HG02588 (cell line): ENCODE results near the gene RNF14.
A peak's percentile ranks its signal among the peaks of the same experiment; 100 is the strongest.
"Not testable (repeated sequence)": the region's sequence is repeated elsewhere in the genome, so short reads cannot be mapped to it uniquely, and the experiment has no call there.

Experiments
- ATAC-seq: cut with Tn5 transposase; IDR thresholded peaks from one replicate; pipeline ENCODE4 v1.9.1; 2021; ENCODE audit warnings: mild to moderate bottlenecking, moderate library complexity; ENCODE audit not compliant: unreplicated experiment

Gene RNF14

DNA sequence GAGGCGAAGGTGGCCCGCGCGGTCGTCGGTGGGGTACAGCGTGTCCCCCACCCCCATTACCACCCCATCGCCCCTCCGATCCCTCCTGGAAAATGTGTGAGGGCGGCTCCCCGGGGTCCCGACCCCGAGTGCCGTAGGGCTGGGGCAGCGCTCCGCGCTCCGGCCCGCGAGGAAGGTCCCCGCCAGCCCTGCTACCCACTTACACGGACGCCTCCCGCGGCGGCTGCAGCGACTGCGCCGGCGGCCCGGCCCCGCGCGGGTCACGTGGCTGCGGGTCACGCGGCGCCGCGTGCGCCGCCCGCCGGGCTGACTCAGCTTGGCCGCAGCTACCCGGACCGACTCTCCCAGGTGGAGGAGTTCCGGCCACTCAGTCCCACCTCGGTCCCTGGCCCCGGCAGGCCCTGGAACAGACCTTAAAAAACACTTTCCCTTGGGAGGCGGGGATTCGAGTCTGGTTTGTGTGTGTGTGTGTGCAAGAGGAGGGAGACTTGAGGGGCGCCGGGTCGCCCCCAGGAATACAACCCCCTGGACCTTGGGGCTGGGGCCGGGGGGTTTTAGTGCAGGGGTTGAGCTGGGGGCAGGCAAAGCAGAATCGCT lies 44.0 kb downstream of the RNF14 start, which contains the start of gene GNPDA1:
Gene GNPDA1 (minus strand): TSS at position 236 of the 597 bp plus-strand sequence. CDS start 992 bp downstream, outside the sequence.
- peak; percentile 76 for ATAC-seq

DNA sequence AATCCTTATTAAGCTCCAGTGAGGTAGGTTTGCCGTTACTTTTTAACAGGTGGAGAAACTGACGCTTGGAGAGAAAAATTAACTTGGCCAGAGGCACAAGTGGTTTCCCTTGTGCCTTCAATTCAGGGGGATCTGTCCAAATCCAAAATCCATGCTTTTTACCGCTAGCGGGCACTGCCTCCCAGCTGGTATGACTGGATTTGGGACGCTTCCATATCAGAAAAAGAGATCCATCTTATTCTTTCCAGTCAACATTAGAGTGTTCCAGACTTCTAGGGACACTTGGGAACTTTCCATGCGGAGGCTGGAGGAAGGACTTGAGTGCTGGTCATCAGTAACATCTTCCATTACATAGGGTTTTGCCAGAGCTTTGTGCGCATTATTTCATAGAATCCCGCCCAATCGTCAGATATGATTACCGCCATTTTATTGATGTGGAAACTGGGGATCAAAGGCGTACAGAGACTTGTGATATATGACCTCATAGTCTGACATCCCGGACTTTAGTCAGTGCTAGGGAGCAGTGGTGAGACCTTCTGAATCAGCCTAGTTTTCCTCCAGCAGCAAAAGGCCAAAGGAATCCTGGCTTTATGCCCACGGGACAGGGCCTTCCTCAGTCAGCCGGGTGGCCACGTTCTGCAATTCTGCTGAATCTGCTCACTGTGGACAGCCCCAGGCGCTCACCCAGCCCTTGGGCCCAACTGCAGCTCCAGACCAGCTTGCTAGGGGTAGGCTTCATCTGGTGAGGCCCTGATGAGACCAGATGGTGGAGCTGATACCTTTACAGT lies 45.0 kb downstream of the RNF14 start:
- ATAC-seq: no peak

DNA sequence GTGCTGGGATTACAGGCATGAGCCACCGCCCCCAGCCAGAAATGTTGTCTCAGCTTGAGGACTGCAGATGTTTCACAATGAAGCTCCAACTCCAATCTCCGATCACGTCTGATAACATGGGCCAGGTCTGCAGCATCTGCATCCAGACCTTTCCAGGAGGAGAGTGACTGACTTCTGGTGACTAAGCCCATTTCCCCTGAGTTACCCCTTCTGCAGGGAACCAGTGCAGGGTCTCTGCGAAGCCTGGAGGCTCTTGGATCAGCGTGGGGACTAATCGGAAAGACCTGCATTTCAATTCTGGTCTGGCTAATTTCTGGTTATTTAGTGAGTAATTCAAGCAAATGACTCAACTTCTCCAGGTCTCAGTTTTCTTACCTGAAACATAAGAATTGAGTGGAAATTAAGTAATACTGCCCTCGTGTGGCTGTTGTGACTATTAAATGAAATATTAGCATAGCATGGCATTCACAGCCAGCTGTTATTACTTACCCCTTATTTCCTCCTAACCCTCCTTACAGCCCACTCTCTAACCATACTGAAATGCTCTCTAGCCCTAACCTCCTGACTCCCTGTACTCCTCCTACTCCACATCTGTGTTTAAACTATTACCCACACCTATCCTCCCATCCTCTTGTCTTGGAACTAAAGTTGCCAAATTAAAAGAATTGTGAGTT lies 46.1 kb downstream of the RNF14 start:
- ATAC-seq: no peak

DNA sequence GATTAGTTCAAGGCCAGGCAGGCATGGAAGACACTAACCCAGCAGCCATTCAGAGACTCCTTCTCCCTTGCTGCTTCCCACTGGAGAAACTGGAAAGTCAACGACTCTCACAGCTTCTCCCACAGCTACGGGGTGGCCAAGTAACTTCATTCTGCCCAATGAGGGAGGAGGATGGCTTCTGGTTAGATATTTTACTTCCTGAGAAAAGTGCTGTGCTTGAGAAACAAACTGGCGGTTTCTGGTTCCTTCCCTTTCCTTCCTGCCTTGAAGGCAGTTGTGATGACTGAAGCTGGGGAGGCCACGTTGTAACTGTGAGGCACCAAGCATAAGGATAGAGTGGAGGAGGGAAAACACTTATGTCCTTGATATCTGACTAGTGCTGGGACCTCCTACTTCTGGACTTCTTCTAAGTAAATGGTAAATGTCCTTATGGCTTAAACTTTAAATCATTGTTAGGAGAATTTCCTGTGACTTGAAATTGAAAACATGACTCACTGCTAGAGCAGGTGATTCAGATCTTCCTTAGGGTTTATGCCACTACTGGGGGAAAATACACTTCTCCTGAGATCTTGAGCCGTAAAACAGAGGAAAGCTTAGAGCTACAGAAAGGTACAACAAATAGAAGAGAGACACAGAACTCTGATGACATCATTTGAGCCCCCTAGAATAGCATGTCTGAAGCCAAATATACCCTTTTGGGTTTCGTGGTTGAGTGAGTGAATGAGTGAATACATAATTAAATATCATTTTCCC lies 47.1 kb downstream of the RNF14 start:
- no peak for ATAC-seq

DNA sequence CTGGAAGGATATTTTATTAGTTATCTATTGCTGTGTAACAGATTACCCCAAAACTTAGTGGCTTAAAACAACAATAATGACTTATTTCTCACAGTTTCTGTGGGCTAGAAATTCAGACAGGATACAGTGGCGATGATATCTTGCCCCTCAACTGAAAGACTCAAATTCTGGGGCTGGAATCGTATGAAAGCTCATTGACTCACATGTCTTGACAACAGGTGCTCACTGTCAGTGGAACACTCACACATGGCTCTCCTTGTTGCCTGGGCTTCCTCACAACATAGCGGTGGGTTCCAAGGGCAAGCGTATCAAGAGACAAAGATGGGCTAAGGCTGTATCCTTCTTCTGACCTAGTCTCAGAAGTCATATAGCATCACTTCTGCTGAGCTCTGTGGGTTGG lies 47.7 kb downstream of the RNF14 start:
- no peak for ATAC-seq

DNA sequence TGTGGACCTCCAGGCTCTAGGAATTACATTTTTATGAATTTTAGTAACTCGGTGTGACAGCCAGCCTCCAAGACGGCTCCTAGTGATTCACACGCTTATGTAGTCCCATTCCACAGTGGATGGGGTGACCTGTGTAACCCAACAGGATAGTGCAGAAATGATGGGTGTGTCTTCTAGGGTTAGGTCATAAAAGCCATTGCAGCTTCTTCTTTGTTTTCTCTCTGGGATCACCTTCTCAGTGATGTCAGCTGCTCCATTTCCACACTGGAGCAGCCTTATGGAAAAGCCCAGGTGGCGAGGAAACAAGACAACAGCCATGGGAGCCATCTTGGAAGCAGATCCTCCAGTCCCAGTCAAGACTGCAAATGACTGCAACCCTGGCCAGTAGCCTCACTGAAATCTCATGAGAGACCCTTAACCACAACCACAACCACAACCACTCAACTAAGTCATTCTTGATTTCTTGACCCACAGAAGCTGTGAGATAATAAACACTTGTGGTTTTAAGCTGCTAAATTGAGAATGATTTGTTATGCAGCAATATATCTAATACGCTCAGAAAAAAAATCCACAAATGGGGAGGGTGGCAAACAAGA lies 49.0 kb downstream of the RNF14 start:
- no peak for ATAC-seq

DNA sequence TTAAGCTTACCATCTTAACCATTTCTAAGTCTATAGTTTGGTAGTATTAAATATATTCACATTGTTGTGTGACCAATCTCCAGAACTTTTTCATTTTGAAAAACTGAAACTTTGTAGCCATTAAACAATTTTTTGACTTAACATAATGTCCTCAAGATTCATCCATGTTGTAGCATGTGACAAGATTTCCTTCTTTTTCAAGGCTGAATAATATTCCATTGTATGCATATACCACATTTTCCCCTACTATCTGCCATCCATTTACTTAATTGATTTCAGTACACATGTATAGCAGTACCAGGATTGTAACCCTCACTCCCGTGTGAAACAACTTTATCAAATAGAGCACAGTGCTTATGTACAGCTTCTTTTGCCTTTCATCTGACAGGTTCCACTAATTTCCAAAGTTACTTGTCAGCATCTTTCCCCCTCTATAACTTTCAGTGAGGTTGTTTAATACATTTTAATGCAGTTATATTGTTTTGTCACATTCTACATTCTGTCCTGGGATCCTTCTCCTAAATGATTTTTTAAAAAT lies 51.3 kb downstream of the RNF14 start:
- no peak for ATAC-seq

DNA sequence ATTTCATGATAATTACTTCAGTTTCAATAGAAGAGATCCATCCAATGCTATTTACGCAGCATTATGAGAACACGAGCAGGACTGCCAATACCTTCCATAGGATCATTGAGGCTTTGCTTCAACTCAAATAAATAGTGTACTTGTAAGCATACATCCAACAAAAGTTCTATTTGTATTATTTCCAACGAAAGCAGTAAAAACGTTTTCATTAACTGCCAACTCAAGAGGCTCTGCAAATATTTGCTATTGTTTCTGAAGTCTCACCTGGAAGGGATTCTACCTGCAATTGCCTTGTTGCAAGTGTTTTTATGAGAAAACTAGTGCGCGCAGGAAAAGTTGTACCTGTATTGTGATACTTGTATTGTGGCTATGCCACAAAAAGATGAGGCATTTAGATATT lies 54.9 kb downstream of the RNF14 start:
- no peak for ATAC-seq

DNA sequence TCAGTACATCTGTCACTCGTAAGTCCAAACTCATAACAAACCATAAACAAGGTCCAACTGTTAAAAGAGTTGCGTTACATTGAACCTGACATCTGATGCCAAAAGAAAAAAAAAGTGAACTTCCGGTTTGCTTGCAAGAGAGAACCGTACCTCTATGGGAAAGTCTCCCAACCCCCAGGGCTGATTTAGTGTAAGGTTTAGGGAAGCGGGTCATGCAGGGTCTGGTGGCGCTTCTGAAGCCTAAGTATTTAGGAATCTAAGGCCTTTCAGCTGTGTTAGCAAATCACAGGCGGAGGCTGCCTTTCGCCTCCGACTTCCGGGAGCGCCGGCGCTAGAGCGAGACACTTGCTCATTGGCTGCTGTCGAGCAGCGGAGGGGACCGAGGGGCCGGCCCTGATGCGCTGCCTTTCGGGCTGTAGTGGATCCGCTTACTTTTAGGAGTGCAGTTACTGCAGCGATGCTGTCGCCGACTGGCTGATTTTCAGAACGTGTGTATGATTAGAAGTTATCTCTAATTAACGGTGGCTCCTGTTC lies 55.9 kb downstream of the RNF14 start:
- peak; percentile 100 for ATAC-seq

DNA sequence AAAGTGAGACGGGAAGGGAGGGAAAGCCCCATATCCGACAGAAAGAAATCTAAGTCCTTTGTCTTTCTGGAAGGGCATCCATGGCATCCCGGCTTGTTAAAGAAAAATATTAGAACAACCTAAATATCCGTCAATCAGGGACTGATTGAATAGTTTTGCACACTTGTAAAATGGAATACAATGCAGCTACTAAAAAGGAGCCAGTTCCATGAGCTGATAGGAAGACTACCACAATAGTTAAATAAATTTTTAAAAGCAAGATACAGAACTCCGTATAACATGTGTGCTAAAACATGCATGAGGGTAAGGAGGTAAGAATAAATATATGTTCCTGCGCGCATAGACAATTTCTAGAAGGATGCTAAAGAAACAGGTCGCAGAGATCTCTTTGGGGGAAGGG lies 56.7 kb downstream of the RNF14 start:
- ATAC-seq: no peak

DNA sequence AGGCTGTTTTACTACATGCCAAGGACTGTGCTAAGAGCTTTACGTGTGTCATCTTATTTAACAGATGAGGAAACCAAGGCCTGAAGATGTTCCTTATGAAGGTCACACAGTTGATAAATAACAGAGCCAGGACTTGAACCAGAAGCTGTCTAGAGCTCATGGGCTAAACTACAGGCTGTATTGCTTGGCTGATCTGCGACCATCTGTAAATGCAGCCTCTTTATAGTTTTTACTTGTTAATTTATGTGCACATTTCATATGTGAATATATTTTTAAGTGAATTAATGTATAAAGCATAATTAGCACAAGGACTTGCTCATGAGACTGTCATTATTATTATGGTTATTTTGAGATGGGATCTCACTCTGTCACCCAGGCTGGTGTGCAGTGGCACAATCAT lies 63.2 kb downstream of the RNF14 start:
- no peak for ATAC-seq

DNA sequence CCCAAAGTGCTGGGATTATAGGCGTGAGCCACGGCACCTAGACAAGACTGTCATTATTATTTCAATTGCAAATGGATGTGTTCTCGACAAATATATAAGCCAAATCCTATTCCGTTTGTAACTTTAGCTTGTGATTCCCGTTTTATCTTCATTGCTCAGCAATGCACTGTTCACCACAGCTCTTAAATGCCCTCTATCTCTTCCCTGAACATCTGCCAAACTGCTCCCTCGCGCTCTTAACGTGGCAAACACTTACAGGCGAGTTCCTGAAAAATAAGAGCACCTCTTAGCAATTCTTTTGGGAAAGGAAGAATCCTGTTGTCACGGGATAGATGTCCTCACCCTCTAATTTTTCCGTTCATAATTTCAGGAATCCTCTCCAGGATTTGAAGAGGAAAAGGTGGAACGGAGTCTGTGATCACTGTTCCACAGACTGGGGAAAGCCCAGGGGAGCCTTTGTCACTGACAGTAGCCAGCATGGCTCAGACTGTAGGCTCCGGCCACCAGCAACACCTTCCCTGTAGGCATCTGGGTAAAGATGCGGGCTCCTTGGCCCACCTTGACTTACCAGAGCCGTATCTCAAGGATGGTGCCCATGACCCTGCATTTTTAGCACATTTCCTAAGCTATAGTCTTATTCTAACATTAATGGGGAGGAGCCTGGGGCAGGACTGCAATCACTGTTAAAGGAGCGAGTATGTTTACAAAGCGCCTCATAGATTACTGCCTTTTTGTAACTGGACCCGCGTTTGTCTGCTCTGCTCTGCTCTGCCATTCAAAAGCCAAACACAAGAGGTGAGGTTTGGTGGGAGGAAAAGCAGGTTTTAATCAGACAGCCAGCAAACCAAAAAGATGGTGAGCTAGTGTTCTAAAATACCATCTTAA lies 64.1 kb downstream of the RNF14 start:
- no peak for ATAC-seq

DNA sequence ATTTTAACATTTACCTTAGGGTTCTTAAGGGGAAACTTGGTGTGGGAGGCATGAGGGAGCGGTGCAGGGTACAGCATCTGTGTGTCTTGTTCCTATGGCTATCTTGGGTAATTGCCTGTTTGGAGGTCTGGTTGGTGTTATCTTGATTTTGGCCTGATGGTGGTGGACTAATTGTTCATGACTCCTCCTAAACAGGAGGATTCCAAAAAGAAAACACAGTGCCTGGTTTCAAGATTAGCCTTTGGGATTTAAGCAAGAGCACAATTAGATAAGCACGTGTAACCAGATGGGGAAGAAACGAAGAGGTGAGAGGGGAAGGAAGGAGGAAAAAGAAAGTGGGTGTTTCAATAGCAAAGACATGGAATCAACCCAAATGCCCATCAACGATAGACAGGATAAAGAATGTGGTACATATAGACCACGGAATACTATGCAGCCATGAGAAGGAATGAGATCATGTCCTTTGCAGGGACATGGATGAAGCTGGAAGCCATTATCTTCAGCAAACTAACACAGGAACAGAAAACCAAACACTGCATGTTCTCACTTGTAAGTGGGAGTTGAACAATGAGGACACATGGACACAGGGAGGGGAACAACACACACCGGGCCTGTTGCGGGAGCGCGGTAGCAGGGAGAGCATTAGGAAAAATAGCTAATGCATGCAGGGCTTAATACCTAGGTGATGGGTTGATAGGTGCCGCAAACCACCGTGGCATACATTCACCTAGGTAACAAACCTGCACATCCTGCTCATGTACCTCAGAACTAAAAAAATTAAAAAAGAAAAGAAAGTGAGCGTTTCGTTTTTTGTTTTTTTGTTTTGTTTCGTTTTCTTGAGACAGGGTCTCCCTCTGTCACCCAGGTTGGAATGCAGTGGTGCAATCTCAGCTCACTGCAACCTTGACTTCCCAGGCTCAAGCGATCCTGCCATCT lies 65.0 kb downstream of the RNF14 start:
- not testable (repeated sequence) for ATAC-seq

DNA sequence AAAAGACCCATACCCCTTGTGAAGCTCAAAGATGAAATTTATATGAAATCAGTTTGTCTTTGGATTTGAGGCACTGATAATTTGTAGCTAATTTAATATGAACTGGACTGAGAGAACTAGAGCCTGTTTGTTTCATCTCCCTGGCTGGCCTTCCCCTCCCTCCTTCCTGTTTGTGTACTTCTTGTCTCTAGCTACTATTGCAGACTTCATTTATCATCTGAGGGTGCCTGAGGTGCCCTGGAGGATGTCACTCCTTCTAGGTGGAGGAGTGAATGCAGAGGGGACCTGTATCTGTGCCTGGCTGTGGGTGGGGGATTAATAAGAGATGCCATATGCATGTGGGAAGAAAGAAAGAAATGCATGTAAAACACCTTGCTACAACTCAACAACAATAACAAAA lies 66.1 kb downstream of the RNF14 start:
- no peak for ATAC-seq

DNA sequence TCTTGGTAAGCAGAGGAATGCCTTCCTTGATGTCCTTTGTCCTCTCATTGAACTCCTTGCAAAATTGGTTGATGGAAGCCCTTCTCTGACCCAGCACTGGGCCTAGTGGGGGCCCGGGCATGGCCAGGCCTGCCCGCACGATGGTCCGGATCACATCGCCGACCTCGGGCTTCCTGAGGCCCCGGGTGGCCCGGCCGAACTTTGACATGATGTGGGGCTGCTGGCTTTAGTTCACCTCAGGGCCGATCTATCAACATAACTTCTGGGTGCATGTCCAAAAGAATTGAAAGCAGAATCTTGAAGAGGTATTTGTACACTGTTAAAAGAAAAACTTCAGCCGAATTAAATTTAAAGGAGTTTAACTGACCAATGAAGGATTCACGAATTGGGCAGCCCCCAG lies 68.0 kb downstream of the RNF14 start:
- no peak for ATAC-seq

DNA sequence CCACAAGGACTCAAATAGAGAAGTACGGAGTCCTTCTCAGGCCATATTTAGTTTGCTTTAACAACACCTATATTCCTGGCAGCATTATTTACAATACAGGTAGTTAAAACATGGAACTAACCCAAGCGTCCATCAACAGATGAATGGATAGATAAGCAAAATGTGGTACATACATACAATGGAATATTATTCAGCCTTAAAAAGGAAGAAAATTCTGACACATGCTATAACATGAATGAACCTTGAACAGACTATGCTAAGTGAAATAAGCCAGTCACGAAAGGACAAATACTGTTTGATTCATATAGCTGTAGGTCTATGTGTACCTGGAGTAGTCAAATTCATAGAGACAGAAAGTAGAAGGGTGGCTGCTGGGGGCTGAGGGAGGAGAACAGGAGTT lies 68.7 kb downstream of the RNF14 start:
- not testable (repeated sequence) for ATAC-seq

DNA sequence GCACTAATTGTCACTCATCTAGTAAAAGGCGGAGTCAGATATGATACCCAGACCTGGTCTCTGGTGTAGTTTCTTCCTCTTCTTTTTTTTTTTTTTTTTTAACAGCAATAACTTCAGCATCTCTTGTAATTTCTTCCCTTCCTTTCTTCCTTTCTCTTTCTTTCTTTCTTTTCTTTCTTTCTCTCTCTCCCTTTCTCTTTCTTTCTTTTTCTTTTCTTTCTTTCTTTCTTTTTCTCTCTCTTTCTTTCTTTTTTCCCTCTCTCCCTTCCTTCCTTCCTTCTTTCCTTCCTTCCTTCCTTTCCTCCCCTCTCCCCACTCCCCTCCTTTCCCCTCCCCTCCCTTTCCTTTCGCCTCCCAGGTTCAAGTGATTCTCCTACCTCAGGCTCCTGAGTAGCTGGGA lies 69.8 kb downstream of the RNF14 start:
- no peak for ATAC-seq
